Erythroblast (primary cell): ENCODE data around the gene AKAP1.
A peak's percentile ranks its signal among the peaks of the same experiment; 100 is the strongest.
"Not testable (repeated sequence)": the region's sequence is repeated elsewhere in the genome, so short reads cannot be mapped to it uniquely, and the experiment has no call there.

ENCODE experiments used
- DNase-seq, 2 experiments: peaks; one replicate each; lab custom pipeline; 2025; lab: John Stamatoyannopoulos, UW
- GATA1 ChIP-seq: IDR thresholded peaks from 2 replicates; pipeline ENCODE4 v1.6.1; 2011; ENCODE audit warnings: low read depth, mild to moderate bottlenecking, control low read depth, low read length, moderate library complexity
- POLR2A ChIP-seq: IDR thresholded peaks from 2 replicates; pipeline ENCODE4 v1.6.1; 2011; ENCODE audit warnings: mild to moderate bottlenecking, low read length

Gene AKAP1

DNA sequence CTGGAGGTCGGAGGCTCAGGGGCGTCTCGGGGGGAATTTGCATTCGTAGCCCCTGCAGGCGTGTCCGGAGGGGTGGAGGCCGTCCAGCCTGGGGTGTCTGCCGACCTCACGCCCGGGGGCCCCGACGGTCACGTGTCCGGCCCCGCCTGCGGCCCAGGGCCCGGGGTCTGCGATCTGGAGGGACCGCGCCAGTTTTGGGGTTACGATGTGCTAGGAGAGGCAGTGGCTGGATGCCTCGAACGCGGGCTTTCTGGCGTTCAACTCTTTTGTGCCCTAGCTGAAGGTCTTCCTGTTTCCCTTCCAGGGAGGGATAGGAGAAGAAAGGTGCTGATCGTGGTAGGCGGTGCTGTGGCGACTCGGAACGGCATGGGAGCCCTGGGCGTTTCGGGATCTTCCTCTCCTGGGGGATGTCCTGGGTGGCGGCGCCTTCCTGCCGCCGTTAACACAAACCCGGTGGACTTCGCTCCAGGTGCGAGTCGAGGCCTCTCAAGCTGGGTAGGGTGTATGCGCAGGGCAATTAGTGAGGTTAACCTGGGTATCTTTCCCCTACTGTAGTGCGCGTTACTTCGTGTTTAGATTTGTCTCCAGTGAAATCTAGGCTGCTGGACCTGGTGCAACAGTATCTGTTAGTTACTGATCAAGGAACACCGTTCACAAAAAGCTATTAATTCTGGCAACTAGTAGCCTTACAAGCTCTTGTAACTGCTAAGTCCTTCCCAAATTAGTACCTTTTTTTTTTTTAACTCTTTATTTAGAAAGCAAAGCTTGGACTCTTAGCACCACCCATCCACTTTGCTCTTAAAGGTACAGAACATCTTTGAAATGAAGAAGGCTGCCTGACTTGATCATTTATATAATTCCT is 1.3 kb downstream of the AKAP1 start:
- DNase-seq, result peak; percentile 44 to 52
- no peak for TF ChIP-seq POLR2A
- TF ChIP-seq GATA1, result no peak

DNA sequence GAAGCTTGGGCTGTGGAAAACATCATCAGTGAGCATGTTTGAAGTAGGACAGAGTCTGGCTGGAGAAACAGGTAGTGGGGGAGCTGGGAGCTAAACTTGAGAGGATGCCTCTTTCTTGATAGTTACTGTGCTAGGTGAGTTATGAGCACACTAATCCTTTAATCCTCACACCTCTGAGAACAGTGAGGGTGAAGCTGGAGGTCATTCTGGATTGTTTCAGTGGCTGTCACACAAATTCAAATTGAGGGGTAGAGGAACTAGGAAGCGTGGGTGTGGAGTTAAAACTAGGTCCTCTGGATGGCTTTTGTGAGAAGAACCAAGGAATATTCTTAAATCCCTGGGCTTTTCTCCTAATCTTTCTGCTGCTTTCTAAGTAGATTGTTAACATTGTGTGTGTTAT is 3.3 kb downstream of the AKAP1 start:
- no peak for TF ChIP-seq POLR2A
- no peak for TF ChIP-seq GATA1
- no peak for DNase-seq

DNA sequence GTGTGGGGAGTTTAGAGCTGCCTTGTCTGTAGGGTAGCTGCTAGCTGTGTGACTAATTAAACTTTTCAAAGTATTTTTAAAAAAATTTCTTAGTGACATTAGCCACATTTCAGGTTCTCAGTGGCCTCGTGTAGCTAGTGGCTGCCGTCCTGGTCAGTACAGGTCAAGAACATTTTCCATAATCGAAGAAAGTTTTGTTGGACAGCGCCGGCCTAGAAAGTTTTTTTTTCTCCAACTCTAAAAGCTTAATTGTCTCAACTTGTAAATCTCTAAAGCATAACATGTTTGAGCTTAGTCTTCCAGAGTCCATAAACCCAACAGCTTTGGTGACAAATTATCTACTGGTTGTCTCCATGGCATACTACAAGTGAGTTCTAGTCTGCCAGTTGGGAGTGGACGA is 4.3 kb downstream of the AKAP1 start:
- DNase-seq, result no peak
- TF ChIP-seq GATA1 (no peak), POLR2A (no peak)

DNA sequence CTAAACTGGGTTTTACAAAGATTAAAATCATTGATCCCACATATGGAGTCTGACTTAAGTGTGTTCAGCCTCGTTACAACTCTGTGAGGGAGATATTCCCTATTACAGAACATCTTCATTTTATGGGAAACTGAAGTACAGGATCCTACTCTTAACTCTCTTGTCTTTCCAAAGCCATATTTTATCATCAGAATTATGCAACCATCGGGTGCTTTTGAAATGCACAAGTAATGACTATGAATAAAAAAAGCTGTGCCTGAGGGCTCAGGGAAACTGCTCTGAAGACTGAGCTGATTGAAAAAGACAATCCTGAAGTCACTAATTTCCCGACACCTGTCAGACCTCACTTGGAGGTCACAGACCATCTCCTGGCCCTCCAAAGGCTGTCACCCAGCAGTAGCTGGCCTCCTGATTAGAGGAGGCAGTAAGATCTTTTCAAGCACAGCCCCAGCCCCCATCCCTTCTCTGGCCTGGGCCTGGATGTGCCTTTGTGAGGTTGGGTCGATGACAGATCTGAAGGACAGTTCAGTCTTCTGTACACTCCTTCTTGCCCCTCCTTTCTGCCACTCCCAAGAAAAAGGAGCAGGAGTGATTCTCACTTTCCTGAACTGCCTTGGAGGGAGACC is 5.6 kb downstream of the AKAP1 start:
- no peak for TF ChIP-seq POLR2A
- TF ChIP-seq GATA1, result no peak
- DNase-seq, result no peak

GRCh38 chr17:57091186-57091618 is 6.2 kb downstream of the AKAP1 start:
- no peak for DNase-seq
- no peak for TF ChIP-seq GATA1
- TF ChIP-seq POLR2A, result no peak

DNA sequence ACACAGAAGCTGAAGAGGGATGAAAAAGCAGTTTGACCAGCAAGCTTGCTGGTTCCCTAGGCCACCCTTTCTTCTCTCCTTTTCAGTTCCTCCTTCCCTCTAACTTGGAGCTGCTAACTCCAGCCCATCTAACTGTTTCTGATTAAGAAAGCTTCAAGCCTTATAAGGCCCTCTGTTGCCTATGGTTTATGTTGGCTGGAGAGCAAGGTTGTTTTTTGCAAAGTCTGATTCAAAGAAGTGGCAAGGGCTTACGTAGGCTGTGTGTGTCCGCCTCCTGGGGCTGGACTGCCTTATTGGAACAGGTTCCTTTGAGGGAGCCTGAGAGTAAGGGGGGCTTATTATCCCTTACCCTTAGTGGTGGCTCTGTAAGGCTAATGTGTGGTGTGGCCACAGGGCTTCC is 7.1 kb downstream of the AKAP1 start:
- TF ChIP-seq GATA1, result no peak
- no peak for TF ChIP-seq POLR2A
- DNase-seq, result no peak

DNA sequence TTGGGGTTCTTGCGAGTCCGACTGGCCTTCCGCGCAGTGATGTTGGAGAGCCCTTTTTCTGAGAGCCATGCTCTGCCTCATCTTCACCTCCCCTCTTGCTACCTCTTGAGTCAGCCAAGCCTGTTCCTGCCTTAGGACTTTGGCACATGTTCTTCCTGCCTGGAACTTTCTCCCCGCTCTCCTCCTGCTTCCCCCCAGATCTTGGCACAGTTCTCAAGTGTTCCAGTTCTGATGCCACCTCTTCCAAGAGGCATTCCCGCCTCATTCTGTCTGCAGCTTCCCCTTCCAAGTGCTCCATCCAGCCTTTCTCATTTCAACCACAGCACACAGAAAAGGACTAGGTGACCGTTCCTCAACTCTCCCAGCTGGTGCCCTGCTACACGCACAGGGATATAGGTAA is 7.7 kb downstream of the AKAP1 start:
- TF ChIP-seq POLR2A, result no peak
- no peak for TF ChIP-seq GATA1
- DNase-seq, result no peak

DNA sequence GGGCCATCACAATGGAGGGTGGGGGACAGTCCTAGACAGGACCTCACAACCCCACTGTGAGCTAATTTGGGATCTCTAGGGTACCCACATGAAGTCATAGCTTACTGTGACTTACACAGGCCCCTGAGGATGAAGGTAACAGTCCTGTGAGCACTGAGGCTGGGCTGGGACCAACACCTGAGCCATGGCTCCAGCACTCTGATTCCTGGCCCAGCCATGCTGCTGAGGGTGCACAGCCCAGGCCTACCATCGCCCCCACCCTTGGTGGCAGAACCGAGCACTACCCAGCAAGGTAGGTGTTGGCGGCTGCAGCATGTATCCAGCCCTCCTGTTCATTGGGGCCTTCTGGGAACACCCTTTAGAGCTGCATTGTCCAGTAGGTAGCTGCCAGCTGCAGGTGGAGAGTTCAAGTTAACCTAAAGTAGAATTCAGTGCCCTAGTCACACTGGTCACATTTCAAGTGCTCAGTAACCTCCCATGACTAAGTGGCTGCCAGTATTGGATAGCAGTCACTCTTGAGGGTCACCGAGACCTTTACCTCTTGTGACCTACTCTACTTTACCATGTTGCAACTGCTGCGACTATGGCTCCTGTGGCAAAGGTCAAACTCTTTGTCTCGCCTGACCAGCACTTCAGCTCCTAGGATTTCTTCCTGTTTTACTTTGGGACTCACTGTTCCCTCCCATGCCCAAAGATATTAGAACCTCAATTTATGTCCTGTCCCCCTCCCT is 11.6 kb downstream of the AKAP1 start:
- no peak for DNase-seq
- TF ChIP-seq GATA1, result no peak
- TF ChIP-seq POLR2A, result no peak

DNA sequence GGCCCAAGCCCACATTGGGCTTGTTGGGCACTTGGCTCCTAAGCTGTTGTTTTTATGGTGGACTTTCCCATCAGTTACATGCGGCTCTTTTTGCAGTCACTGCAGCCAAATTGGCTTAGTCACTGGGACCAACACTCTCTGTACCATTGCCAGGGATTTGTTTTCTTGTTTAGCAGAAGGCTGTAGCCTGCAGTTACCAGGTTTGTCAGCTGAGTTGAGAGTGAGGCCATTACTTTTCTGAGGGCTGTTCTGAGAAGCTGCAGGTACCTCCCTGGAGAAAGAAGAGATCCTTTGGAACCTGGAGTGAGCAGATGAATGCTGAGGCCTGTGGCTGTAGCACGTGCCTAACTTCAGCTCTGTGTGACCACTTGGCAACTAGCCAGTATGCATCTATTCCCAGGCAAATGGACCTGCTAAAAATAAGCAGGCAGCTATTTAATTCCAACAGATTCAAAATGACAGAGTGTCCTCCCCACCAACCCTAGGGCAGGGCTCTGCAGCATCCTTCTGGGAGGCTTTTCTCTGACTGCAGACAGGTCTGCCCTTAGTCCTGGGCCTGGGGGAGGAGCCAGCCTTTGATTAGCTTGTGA is 12.9 kb downstream of the AKAP1 start:
- no peak for TF ChIP-seq GATA1
- no peak for TF ChIP-seq POLR2A
- DNase-seq, result no peak

DNA sequence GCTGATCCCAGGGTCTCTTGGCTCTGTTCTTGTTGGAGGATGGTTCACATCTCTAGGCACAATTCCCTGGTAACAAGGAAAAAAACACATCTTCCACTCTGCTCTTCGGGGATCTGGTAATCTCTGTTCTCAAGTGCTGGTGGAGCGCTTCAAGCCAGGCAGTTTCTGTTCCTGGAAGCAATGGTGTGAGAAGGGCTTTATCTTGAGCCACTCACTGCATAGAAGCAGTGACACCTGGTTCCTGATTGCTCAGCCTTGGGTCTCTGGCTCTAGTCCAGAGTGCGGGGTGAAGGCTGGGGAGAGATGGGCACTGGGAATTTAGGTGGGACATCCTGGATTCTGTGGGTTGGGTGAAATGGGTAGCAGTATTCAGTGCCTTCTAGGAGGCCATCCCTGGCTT is 14.1 kb downstream of the AKAP1 start:
- TF ChIP-seq POLR2A (no peak), GATA1 (no peak)
- DNase-seq, result no peak

DNA sequence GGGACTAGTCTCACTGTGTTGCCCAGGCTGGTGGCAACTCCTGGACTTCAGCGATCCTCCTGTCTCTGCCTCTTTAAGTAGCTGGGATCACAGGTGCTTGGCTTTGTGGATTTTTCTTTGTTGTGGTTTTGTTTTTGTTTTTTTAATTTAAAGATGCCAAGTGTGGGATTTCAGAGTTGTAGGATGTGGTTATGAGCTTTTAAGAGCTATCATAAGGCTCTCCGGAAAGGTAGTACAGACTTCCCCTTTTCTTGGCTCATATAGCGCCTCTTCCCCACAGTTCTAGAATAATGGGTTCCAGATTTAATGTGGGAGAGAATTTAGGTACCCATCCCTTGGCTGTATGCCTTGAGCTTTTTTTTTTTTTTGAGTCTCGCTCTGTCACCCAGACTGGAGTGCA is 17.1 kb downstream of the AKAP1 start:
- no peak for TF ChIP-seq POLR2A
- no peak for TF ChIP-seq GATA1
- no peak for DNase-seq

DNA sequence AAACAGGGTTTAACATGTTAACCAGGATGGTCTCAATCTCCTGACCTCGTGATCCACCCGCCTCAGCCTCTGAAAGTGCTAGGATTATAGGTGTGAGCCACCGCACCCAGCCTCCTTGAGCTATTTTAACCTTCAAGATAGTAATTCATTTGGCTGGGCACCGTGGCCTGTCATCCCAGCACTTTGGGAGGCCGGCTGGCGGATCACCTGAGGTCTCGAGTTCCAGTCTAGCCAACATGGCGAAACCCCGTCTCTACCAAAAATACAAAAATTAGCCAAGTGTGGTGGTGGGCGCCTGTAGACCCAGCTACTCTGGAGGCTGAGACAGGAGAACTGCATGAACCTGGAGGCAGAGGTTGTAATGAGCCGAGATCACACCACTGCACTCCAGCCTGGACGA is 17.6 kb downstream of the AKAP1 start:
- not testable (repeated sequence) for DNase-seq

DNA sequence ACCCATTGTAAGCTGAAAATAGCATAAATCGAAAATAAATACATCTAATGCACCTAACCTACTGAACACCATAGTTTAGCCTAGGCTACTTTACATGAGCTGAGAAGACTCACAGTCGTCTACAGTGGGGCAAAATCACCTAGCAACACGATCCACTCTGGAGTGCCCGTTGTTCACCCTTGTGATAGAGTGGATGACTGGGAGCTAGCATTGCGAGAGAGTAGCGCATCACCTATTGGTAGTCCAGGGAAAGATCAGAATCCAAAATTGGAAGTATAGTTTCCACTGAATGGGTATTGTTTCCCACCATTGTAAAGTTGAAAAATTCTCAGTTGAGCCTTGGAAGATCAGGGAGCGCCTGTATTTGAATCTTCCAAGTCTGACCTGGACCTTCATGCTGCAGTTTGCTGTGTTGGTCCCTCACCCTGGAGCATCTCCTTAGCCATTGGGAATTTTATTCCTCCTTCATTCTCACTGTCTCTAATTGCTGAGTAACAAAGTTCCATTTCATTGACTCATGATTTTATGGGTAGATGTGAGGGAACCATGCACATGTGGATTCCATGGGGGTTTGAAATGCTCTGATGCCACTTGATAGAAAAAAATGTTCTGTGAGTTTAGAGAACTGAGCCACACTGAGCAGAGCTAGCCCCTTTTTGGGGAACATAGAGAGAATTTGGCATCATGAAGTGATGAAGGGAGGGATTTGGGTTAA is 19.6 kb downstream of the AKAP1 start:
- TF ChIP-seq POLR2A (no peak), GATA1 (no peak)
- DNase-seq, result no peak

GRCh38 chr17:57105591-57105990 is 20.5 kb downstream of the AKAP1 start:
- no peak for TF ChIP-seq GATA1
- no peak for TF ChIP-seq POLR2A
- DNase-seq, result no peak
